Panc1 (cell line): ENCODE results near the gene FUT8. TPM values are rescaled to one million over a fixed set of nuclear protein-coding genes. Genes with fewer than 3 reads are reported as not detected.

Source experiments
- ATAC-seq: fragments of 200-7000 bp; cut with Tn5 transposase; 2 replicates; pipeline ENCODE4 v1.9.1; 2020; ENCODE audit warnings: mild to moderate bottlenecking, moderate library complexity
- BruUV-seq: library from RNA; stranded (reverse); fragments of 400-500 nt; replicated peaks from 2 replicates; lab custom pipeline; 2021; lab: Mats Ljungman, UMichigan
- CTCF ChIA-PET: fragments of 300-600 bp; sonication (Branson Sonifier 250); formaldehyde crosslinking; loops from one replicate; lab custom pipeline; 2022; ENCODE audit warnings: antibody characterized with exemption; lab: Charles Lee
- POLR2A ChIA-PET: fragments of 300-600 bp; sonication (Branson Sonifier 250); formaldehyde crosslinking; loops from one replicate; lab custom pipeline; 2022; ENCODE audit warnings: antibody characterized with exemption; lab: Charles Lee
- DNase-seq: peaks from one replicate; pipeline ENCODE4 v3.0.0-alpha.2; 2010; ENCODE audit warnings: low read depth, low spot score
- H3K27ac ChIP-seq: 2 replicates; pipeline ENCODE4 v1.5.1; 2011; ENCODE audit warnings: mild to moderate bottlenecking, low read length, inconsistent platforms
- H3K27me3 ChIP-seq: fragments of 200-500 bp; sonication (Bioruptor generic); 2 replicates; pipeline ENCODE4 v1.6.0; 2014; ENCODE audit warnings: low read length, inconsistent platforms; ENCODE audit not compliant: control insufficient read depth, insufficient read depth
- H3K36me3 ChIP-seq: fragments of 200-500 bp; sonication (Bioruptor generic); 2 replicates; pipeline ENCODE4 v1.5.1; 2014; ENCODE audit warnings: inconsistent platforms, mild to moderate bottlenecking, low read length, moderate library complexity; ENCODE audit not compliant: control insufficient read depth, insufficient read depth
- H3K4me1 ChIP-seq: 2 replicates; pipeline ENCODE4 v1.5.1; 2011; ENCODE audit warnings: inconsistent platforms, mild to moderate bottlenecking, low read length, moderate library complexity; ENCODE audit not compliant: control insufficient read depth, insufficient read depth
- H3K4me3 ChIP-seq, 2 experiments: 2 replicates each; pipeline ENCODE4 v1.5.1; 2011 to 2012; ENCODE audit warnings: low read depth in 2 of 2, low read length in 2 of 2, mild to moderate bottlenecking in 2 of 2, inconsistent platforms in 1 of 2, moderate library complexity in 1 of 2
- H3K9me3 ChIP-seq: fragments of 200-500 bp; sonication (Bioruptor generic); 2 replicates; pipeline ENCODE4 v1.5.1; 2014; ENCODE audit warnings: low read depth, mild to moderate bottlenecking, inconsistent platforms, low read length, moderate library complexity; ENCODE audit not compliant: control insufficient read depth, insufficient read depth
- CTCF ChIP-seq: fragments of 450-650 bp; IDR thresholded peaks from 2 replicates; pipeline ENCODE4 v1.5.1; 2017; ENCODE audit warnings: mild to moderate bottlenecking
- POLR2AphosphoS5 ChIP-seq: IDR thresholded peaks from 2 replicates; pipeline ENCODE4 v1.6.1; 2012; ENCODE audit warnings: mild to moderate bottlenecking, low read depth, low read length, moderate library complexity
- REST ChIP-seq, 2 experiments: IDR thresholded peaks; 2 replicates each; pipeline ENCODE4 v1.6.1; 2011 to 2012; ENCODE audit warnings: low read depth in 2 of 2, control low read depth in 1 of 2, low read length in 1 of 2, mild to moderate bottlenecking in 1 of 2, moderate library complexity in 1 of 2; ENCODE audit not compliant: insufficient read depth in 1 of 2
- SIN3A ChIP-seq: IDR thresholded peaks from 2 replicates; pipeline ENCODE4 v1.6.1; 2012; ENCODE audit warnings: low read depth, mild to moderate bottlenecking, low read length, moderate library complexity, borderline replicate concordance; ENCODE audit not compliant: insufficient read depth
- TCF7L2 ChIP-seq: IDR thresholded peaks from 2 replicates; pipeline ENCODE4 v1.6.1; 2011; ENCODE audit warnings: mild to moderate bottlenecking, low read depth, low read length, inconsistent platforms
- in situ Hi-C: cut with HindIII; loops from 2 replicates; pipeline ENCODE4 v1.10.0; 2016; ENCODE audit warnings: low sequenced_read_pairs, low pct_unique_long_range_greater_than_20kb
- intact Hi-C: fragments of 100-400 bp; cut with micrococcal nuclease; formaldehyde crosslinking; loops from one replicate; pipeline ENCODE4 v1.10.0; 2022; ENCODE audit not compliant: unreplicated experiment
- total RNA-seq: library from RNA; stranded (reverse); gene quantifications from one replicate; pipeline ENCODE4 v1.2.1, GENCODE V29; 2021; ENCODE audit not compliant: unreplicated experiment

Gene FUT8
- total RNA-seq, 1 experiment from 2014 or later = 31.4 TPM

GRCh38 chr14:65604535-65604934, 192.0 kb downstream of the FUT8 start:
- peaks cover 1% of the 10 kb centered on the region; the same call in 1 of the 2 replicates for H3K4me1 ChIP-seq
- no peak for TF ChIP-seq REST (IDR thresholded peaks at IDR 0.05; ENCODE audit: insufficient read depth in 1 of 2, low read depth in 2 of 2, low read length in 1 of 2)
- TF ChIP-seq SIN3A = no peak
- no peak for TF ChIP-seq POLR2AphosphoS5
- TF ChIP-seq CTCF = no peak
- TF ChIP-seq TCF7L2 = no peak
- no peaks in the 10 kb centered on the region for H3K9me3 ChIP-seq
- no TSS peak for BruUV-seq
- H3K27me3 ChIP-seq = no peaks in the 10 kb centered on the region
- ChIA-PET CTCF (no interaction called here), POLR2A (no interaction called here)
- DNase-seq (no peak), ATAC-seq (no peak)
- intact Hi-C loops (loop anchor here (5.0 kb wide), 1 partner anchor 192 kb away; the partner anchor contains the start of gene FUT8), in situ Hi-C loops (no loop called here)
- no peaks in the 10 kb centered on the region for H3K36me3 ChIP-seq
- H3K4me3 ChIP-seq = no peak overlapping the region
- no peak overlapping the region for H3K27ac ChIP-seq

GRCh38 chr14:65604936-65605335, 192.4 kb downstream of the FUT8 start:
- Histone ChIP-seq H3K27me3 (no peaks in the 10 kb centered on the region), H3K27ac (no peak overlapping the region), H3K4me3 (no peak overlapping the region), H3K9me3 (no peaks in the 10 kb centered on the region), H3K36me3 (no peaks in the 10 kb centered on the region), H3K4me1 (no peaks in the 10 kb centered on the region)
- in situ Hi-C loops = no loop called here
- no peak for DNase-seq
- POLR2A ChIA-PET = no interaction called here
- intact Hi-C loops = loop anchor here (5.0 kb wide), 1 partner anchor 193 kb away; the partner anchor contains the start of gene FUT8
- TF ChIP-seq CTCF = no peak; the same call in 1 of the 2 replicates
- TF ChIP-seq POLR2AphosphoS5 = no peak
- TF ChIP-seq TCF7L2 = no peak
- no peak for TF ChIP-seq SIN3A
- TF ChIP-seq REST (IDR thresholded peaks at IDR 0.05; ENCODE audit: insufficient read depth in 1 of 2, low read depth in 2 of 2, low read length in 1 of 2) = no peak
- ATAC-seq = no peak
- no TSS peak for BruUV-seq
- CTCF ChIA-PET = no interaction called here
